Body of pancreas (tissue), 4 donors: ENCODE measurements around the gene CYCS.
"Not testable (repeated sequence)": the region's sequence is repeated elsewhere in the genome, so short reads cannot be mapped to it uniquely, and the experiment has no call there.

Experiments
- CTCF ChIP-seq, 7 experiments: fragments of 450-650 bp in 4 of 7; fragments of 200-600 bp in 3 of 7; sonication (generic) in 3 of 7; IDR thresholded peaks; one replicate each; pipeline ENCODE4 v1.5.1; 2016 to 2019; ENCODE audit warnings: antibody characterized with exemption in 7 of 7
- POLR2A ChIP-seq, 3 donors: fragments of 450-650 bp; IDR thresholded peaks; one replicate each; pipeline ENCODE4 v1.6.1; 2016; ENCODE audit warnings: antibody characterized with exemption in 3 of 3, mild to moderate bottlenecking in 2 of 3

GRCh38 chr7:25159983-25160596 lies 35.0 kb upstream of the CYCS start:
- peak in 5 of 7 experiments; percentile 29 to 60 (median 38) for TF ChIP-seq CTCF (IDR thresholded peaks at IDR 0.05)
- not testable (repeated sequence) for TF ChIP-seq POLR2A (IDR thresholded peaks at IDR 0.05)
